Measurements from ENCODE around the gene CNTNAP5.
"Not testable (repeated sequence)": the region's sequence is repeated elsewhere in the genome, so short reads cannot be mapped to it uniquely, and the experiment has no call there.

Gene CNTNAP5

DNA sequence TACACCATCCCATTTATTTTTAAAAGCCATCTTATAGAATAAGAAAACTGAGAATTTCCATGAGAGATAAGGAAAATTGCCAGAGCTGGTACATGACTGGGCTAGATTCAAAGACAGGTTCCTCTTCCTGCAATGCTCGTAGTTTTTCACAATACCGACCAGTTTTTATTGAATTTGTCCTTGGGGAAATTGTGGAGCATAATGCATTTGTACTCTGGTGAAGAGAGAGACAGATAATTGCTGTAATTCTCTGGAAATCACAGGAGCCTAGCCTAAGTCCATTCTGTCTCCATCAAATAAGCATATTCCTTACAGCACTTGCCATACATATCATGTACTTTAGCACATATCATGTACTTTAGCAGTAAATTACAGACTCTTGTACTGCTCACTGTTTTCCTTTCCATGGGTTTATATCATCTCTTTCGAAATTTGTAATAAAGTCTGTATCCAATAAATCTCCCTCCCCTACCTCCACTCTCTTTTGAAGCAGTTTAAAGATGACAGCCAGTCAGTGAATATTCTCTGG lies 355.2 kb downstream of the CNTNAP5 start:
- H3K27me3 Mint-ChIP-seq, result no peaks in the 10 kb centered on the region
- no peak for DNase-seq
- H3K4me1 Mint-ChIP-seq, result no peaks in the 10 kb centered on the region
- CTCF ChIA-PET, result no interaction called here
- H3K4me3 Mint-ChIP-seq, result no peak overlapping the region
- no peak overlapping the region for H3K27ac Mint-ChIP-seq
- peaks cover 3% of the 10 kb centered on the region for H3K9me3 Mint-ChIP-seq
- no peaks in the 10 kb centered on the region for H3K36me3 Mint-ChIP-seq

DNA sequence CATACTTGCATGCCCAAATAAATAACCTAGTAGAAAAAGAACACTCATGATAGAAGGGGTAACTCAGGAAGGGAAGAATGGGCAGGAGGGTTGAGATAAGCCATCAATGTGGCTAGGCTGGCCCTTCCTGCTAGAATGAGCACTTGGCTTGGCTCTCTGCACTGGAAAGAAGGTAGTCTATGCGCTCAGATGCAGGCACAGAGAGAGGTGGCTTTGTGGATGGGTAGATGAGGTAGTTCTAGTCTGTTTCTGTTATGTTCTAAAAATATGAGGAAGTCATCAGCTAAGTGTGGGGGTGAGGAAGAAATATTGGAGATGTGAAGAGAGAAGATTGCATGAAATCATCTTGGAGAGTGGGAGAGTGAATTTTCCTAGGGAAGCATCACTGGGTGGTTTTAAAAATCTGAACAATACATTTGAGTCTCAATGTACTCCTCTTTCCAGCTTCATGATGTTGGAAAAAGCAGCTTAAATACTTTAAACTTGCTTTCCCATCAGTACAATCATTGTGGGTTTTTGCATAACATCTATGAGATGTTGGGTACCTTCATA lies 357.1 kb downstream of the CNTNAP5 start:
- Mint-ChIP-seq H3K36me3 (no peaks in the 10 kb centered on the region), H3K27ac (no peak overlapping the region), H3K27me3 (no peaks in the 10 kb centered on the region), H3K4me3 (no peak overlapping the region), H3K4me1 (no peaks in the 10 kb centered on the region), H3K9me3 (peaks cover 3% of the 10 kb centered on the region)
- CTCF ChIA-PET, result interaction anchor here (0.6 kb wide), 1 partner anchor 175 kb away, joined by 3 read pairs; no protein-coding TSS in a partner anchor
- no peak for DNase-seq

DNA sequence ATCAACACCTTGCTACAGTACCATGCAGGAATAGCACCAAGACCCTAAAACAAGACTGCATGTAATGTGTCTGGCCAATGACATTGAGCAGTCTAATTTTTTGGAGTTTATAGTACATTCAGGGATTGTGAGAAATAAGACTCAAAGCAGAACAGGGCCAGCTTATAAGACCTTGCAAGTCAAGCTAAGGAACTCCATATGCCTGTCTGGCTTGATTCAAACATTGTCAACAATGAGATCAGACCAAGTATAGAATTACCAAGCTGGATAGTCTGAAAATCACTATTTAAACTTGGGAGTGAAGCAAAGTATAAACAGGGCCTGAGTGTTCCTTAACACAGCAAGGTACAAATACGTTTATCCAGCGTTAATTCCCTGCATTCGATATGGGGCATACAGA lies 370.9 kb downstream of the CNTNAP5 start:
- H3K36me3 Mint-ChIP-seq, result no peaks in the 10 kb centered on the region
- CTCF ChIA-PET, result no interaction called here
- H3K4me3 Mint-ChIP-seq, result no peak overlapping the region
- H3K4me1 Mint-ChIP-seq, result no peaks in the 10 kb centered on the region
- no peak overlapping the region for H3K27ac Mint-ChIP-seq
- peaks cover 6% of the 10 kb centered on the region for H3K9me3 Mint-ChIP-seq
- H3K27me3 Mint-ChIP-seq, result no peaks in the 10 kb centered on the region
- DNase-seq, result no peak

DNA sequence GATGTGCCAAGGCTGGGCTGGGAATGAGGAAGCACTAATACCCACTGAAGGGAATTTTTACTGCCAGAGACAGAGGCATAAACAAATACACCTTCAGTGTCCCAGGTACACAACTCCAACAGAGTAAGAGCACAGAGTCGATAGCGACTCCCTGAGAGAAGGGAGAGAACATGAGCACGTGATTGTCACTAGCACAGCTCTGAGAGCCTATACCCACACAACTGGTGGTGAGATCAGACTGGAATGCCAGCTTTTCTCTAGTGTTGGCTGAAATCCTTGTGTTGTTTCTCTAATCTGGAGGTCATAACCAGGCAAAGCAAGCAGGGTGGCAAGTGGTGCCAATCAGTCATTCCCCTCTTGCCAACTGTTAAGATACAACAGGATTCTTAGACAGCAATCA lies 377.2 kb downstream of the CNTNAP5 start:
- CTCF ChIA-PET, result no interaction called here
- Mint-ChIP-seq H3K27ac (no peak overlapping the region), H3K9me3 (peaks cover 11% of the 10 kb centered on the region), H3K27me3 (no peaks in the 10 kb centered on the region), H3K4me1 (no peaks in the 10 kb centered on the region), H3K4me3 (no peak overlapping the region), H3K36me3 (no peaks in the 10 kb centered on the region)
- DNase-seq, result no peak

DNA sequence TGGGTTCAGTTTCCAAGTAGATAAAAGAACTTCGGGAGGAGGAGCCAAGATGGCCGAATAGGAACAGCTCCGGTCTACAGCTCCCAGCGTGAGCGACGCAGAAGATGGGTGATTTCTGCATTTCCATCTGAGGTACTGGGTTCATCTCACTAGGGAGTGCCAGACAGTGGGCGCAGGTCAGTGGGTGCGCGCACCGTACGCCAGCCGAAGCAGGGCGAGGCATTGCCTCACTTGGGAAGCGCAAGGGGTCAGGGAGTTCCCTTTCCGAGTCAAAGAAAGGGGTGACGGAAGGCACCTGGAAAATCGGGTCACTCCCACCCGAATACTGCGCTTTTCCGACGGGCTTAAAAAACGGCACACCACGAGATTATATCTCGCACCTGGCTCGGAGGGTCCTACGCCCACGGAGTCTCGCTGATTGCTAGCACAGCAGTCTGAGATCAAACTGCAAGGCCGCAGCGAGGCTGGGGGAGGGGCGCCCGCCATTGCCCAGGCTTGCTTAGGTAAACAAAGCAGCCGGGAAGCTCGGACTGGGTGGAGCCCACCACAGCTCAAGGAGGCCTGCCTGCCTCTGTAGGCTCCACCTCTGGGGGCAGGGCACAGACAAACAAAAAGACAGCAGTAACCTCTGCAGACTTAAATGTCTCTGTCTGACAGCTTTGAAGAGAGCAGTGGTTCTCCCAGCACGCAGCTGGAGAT lies 382.9 kb downstream of the CNTNAP5 start:
- H3K9me3 Mint-ChIP-seq, H3K4me3 Mint-ChIP-seq, H3K27ac Mint-ChIP-seq, CTCF ChIA-PET, H3K4me1 Mint-ChIP-seq, DNase-seq, H3K36me3 Mint-ChIP-seq, H3K27me3 Mint-ChIP-seq: not testable (repeated sequence)

DNA sequence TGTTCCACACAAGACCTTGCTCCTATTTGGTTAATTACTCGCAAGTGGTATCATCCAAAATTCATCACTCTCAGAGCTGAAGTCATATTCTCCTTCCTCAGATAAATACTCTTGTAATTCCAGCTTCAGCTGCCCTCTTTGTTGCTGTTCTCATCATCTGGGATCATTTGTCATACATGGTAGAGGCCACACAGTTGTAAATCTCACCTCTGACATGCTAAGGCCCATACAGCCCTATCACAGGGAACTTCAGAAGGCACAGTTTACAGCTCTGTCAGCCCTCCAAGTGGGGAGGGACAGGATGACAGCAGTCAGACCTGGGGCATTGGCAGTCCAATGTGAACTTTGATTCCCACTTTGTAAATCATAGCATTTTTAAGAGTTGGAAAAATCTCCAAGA lies 399.0 kb downstream of the CNTNAP5 start:
- peaks cover 18% of the 10 kb centered on the region for H3K9me3 Mint-ChIP-seq
- H3K4me1 Mint-ChIP-seq, result no peaks in the 10 kb centered on the region
- H3K27ac Mint-ChIP-seq, result no peak overlapping the region
- CTCF ChIA-PET, result no interaction called here
- no peak overlapping the region for H3K4me3 Mint-ChIP-seq
- no peak for DNase-seq
- H3K36me3 Mint-ChIP-seq, result no peaks in the 10 kb centered on the region
- H3K27me3 Mint-ChIP-seq, result no peaks in the 10 kb centered on the region

DNA sequence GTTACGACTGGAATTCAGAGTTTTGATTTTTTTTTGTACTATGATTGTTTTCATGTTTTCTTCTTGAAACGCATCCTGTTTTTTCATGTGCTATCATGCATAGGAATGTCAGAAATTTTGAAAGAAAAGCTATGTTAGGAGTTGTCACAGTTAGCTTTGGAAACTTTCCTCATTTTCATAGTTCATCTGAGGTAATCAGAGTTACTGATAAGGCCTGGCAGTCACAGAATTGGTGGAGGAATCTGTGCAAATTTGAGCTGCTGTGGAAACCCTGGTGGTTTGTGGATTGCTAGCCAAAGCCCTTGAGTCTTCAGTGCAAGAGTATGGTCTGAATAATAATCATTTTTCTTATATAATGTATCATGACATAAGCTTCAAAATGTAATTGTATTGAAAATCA lies 401.0 kb downstream of the CNTNAP5 start:
- DNase-seq, result no peak
- H3K27ac Mint-ChIP-seq, result no peak overlapping the region
- no peaks in the 10 kb centered on the region for H3K36me3 Mint-ChIP-seq
- H3K27me3 Mint-ChIP-seq, result no peaks in the 10 kb centered on the region
- peaks cover 20% of the 10 kb centered on the region for H3K9me3 Mint-ChIP-seq
- H3K4me3 Mint-ChIP-seq, result no peak overlapping the region
- no peaks in the 10 kb centered on the region for H3K4me1 Mint-ChIP-seq
- CTCF ChIA-PET, result no interaction called here

DNA sequence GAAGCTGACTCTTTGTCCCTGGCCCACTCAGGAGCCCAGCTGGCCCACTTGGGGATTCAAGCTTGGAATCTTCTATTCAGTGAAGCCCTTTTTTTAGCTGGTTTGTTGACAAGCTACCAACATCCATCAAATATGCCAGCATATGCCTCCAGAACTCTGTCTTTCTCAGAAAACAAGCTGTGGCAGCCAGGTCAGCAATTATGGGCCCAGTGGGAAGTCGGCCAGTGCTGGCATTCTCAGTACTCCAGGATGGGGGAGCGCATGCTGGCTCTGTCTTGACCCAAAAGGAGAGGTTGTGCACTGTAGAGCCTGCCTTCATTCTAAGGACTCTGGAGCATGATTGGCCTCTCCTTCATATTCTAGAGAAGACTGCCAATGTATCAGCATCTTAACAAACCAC lies 401.5 kb downstream of the CNTNAP5 start:
- no peaks in the 10 kb centered on the region for H3K4me1 Mint-ChIP-seq
- no peak overlapping the region for H3K27ac Mint-ChIP-seq
- CTCF ChIA-PET, result no interaction called here
- no peaks in the 10 kb centered on the region for H3K27me3 Mint-ChIP-seq
- DNase-seq, result no peak
- H3K36me3 Mint-ChIP-seq, result no peaks in the 10 kb centered on the region
- peaks cover 20% of the 10 kb centered on the region for H3K9me3 Mint-ChIP-seq
- no peak overlapping the region for H3K4me3 Mint-ChIP-seq

DNA sequence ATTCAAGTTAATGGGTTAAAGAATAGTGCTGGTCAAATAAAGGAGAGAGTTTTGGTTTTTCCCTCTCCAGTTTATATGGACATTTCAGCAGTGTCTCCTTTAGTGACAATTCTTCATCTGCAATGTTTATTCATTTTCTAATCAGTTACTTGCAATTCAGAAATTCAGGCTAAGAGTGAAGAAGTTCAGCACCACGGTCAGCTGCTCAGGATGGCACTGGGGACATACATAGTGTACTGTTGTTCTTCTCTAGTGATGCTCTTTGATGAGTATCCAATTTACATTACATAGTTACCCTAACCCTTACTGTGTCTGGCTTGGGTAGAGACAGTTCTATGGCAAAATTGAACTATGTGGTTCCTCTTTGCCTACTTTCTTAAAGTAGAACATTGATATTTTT lies 412.7 kb downstream of the CNTNAP5 start:
- H3K36me3 Mint-ChIP-seq, result no peaks in the 10 kb centered on the region
- DNase-seq, result no peak
- H3K4me3 Mint-ChIP-seq, result no peak overlapping the region
- CTCF ChIA-PET, result no interaction called here
- H3K27me3 Mint-ChIP-seq, result no peaks in the 10 kb centered on the region
- H3K27ac Mint-ChIP-seq, result no peak overlapping the region
- H3K9me3 Mint-ChIP-seq, result peaks cover 3% of the 10 kb centered on the region
- no peaks in the 10 kb centered on the region for H3K4me1 Mint-ChIP-seq

DNA sequence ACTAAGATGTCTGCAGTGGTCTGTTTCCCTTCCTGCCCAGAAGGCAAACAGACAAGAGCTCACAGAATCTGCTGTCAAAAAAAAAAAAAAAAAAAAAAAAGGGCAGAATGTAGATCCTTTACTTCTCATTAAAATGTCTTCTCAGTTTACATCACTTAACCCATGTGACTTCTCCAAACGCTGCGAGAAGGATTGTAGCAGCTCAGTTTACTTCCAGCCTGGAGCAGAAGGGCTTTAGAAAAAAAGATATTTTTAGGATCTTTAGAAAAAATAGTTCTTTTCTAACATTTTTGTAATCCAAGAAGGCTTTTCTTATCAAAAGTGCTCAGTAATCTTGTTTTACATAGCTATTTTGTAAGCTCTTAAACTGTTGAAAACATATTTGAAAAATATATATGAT lies 425.4 kb downstream of the CNTNAP5 start:
- Mint-ChIP-seq H3K9me3 (peaks cover 12% of the 10 kb centered on the region), H3K4me3 (no peak overlapping the region), H3K27me3 (no peaks in the 10 kb centered on the region), H3K36me3 (no peaks in the 10 kb centered on the region), H3K27ac (no peak overlapping the region), H3K4me1 (no peaks in the 10 kb centered on the region)
- CTCF ChIA-PET, result no interaction called here
- DNase-seq, result no peak

DNA sequence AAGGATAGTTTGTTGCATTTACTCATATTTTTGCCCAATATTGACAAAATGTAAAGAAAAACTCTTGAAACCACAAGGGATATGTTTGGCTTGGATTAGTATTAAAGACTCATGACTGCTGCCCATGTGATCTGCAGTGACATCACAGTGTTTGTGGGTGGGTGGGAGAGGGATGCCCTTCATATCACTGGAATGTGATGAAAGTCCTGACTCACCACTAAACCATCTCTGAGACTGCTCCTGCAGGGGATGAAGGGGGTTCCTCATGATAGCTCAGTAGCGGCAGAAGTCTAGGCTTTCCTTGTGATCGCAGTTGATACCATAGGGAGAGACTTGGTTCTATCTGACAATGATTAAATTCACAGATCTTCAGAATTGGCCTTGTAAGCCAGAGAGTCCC lies 451.2 kb downstream of the CNTNAP5 start:
- Mint-ChIP-seq H3K27ac (no peak overlapping the region), H3K4me1 (no peaks in the 10 kb centered on the region), H3K36me3 (no peaks in the 10 kb centered on the region), H3K4me3 (no peak overlapping the region), H3K27me3 (no peaks in the 10 kb centered on the region), H3K9me3 (no peaks in the 10 kb centered on the region)
- CTCF ChIA-PET, result no interaction called here
- DNase-seq, result no peak

DNA sequence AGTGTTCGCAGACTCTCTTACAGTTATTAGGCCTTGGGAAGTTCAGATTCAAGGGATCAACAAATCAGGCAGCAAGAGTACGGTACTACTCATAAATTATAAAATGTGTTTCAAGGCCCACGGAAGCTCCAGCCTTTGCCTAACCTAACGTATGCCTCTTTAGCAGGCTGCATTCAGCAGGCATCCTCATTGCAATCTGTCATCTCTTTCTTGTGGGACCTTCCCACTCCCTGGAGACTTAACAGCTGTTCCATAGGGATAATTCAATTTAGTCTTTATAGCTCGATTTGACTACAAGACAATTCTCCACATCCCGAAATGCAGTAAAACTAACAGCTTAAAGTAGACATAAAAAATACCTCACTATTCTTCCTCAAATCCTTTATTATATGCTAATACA lies 453.7 kb downstream of the CNTNAP5 start:
- Mint-ChIP-seq H3K9me3 (no peaks in the 10 kb centered on the region), H3K27ac (no peak overlapping the region), H3K36me3 (no peaks in the 10 kb centered on the region), H3K27me3 (no peaks in the 10 kb centered on the region), H3K4me3 (no peak overlapping the region), H3K4me1 (no peaks in the 10 kb centered on the region)
- no peak for DNase-seq
- CTCF ChIA-PET, result no interaction called here

DNA sequence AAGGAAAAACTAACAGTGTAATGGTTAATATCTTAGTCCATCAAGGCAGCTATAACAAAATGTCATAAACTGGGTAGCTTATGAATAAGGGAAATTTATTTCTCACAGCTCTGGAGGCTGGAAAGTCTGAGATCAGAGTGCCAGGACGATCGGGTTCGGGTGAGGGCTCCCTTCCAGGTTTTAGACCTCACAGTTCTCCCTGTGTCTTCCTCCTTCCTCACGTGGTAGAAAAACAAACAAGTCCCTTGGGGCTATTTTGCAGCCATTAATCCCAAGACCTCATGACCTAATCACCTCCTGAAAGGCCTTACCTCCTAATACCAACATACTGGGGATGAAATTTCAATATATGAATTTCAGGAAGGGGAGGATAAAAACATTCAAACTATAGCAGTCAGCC lies 455.9 kb downstream of the CNTNAP5 start:
- no peak for DNase-seq
- CTCF ChIA-PET, result no interaction called here
- Mint-ChIP-seq H3K4me3 (no peak overlapping the region), H3K27ac (no peak overlapping the region), H3K27me3 (no peaks in the 10 kb centered on the region), H3K9me3 (no peaks in the 10 kb centered on the region), H3K36me3 (no peaks in the 10 kb centered on the region), H3K4me1 (no peaks in the 10 kb centered on the region)

DNA sequence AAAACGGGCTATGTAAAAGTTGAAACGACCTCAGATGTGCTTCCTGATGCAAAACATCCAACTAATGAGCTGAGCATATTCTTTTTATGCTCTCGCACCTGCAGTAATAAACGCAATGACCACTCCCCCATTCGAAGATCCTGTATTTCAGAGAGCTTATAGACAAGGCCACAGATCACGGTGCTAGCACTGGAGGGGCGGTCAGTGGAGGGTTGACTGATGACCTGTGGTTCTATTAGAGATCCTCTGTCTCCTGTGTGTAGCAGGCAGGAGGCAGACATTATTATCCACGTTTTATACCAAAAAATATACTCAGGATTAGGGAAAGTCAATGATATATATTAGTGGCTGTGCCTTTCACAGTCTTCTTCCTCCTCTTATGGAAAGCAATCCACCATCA lies 457.0 kb downstream of the CNTNAP5 start:
- Mint-ChIP-seq H3K4me3 (no peak overlapping the region), H3K9me3 (no peaks in the 10 kb centered on the region), H3K27me3 (no peaks in the 10 kb centered on the region), H3K27ac (no peak overlapping the region), H3K36me3 (no peaks in the 10 kb centered on the region), H3K4me1 (no peaks in the 10 kb centered on the region)
- CTCF ChIA-PET, result no interaction called here
- DNase-seq, result no peak

DNA sequence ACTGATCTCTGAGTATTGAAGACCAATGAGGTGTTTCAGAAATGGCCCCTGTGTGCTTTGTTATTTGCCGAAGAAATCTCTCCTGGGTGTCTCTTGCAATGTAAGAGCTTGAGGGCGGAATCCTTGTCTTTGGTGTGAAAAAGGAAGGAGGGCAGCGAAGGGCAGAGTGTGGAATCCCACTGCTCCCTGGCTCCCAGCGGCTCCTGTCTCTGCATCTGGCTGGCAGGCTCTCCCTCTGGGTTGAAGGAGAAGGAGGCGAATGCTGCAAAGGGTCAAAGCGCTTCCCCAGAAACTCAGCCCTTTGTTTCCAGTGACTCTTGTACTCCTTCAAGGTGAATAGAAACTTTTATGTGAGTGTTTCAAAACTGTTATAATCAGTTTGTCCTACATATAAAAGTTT lies 457.5 kb downstream of the CNTNAP5 start:
- no peaks in the 10 kb centered on the region for H3K9me3 Mint-ChIP-seq

More for the DNA sequence above, 457.5 kb downstream of the CNTNAP5 start:
- no peak overlapping the region for H3K4me3 Mint-ChIP-seq
- H3K27ac Mint-ChIP-seq, result no peak overlapping the region
- H3K4me1 Mint-ChIP-seq, result no peaks in the 10 kb centered on the region
- no peak for DNase-seq
- CTCF ChIA-PET, result no interaction called here
- H3K36me3 Mint-ChIP-seq, result no peaks in the 10 kb centered on the region
- no peaks in the 10 kb centered on the region for H3K27me3 Mint-ChIP-seq

Data from activated naive CD4-positive, alpha-beta T cell treated with anti-CD3 and anti-CD28 coated beads, Interleukin-2, amount 10 ng/mL, durations not matched to agents 7 days and 5 days (primary cell).